ENCODE data around the gene CFAP251. TPM values are rescaled to one million over a fixed set of nuclear protein-coding genes. Genes with fewer than 3 reads are reported as not detected.
"Not testable (repeated sequence)": the region's sequence is repeated elsewhere in the genome, so short reads cannot be mapped to it uniquely, and the experiment has no call there.

CFAP251 gene
- polyA plus RNA-seq, 4 donors: 3.0 to 15.8 (median 10.5) TPM

GRCh38 chr12:121974026-121974985 lies 55.9 kb downstream of the CFAP251 start:
- DNase-seq (ENCODE audit: low read depth in 4 of 4, low spot score in 3 of 4): no peak

DNA sequence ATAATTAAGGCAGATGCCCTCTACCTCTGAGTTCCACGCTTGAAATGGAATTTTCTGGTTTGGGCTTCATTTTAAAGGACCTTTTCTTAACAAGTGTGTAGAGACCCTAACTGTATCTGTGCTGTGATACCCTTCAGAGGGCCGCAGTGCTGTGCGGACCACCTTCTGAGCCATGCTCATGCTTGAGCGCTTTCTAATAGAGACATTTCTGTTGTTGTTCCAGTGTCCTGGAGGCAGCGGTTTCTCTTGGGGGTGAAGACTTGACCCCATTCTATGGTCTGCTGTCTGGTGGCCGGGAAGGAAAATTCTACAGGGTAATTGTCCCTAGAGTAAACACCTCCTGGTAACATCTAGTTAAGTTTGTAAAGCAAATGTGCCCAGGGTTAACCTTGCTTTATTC lies 56.6 kb downstream of the CFAP251 start:
- no peak for DNase-seq (ENCODE audit: low read depth in 4 of 4, low spot score in 3 of 4)

DNA sequence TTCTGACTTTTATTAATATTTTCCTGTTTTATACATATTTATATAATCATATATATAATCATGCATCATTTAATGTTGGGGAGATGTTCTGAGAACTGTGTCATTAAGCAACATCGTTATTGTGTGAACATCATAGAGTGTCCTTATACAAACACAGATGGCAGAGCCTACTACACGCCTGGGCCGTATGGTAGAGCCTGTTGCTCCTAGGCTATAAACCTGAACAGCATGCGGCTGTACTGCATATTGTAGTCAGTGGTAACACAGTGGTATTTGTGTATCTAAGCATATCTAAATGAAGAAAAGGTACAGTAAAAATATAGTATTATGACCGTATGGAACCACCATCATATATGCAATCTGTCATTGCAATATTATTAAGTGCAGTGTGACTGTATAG lies 58.6 kb downstream of the CFAP251 start:
- no peak for DNase-seq (ENCODE audit: low read depth in 4 of 4, low spot score in 3 of 4)

GRCh38 chr12:121980191-121980891 lies 61.9 kb downstream of the CFAP251 start:
- DNase-seq (ENCODE audit: low read depth in 4 of 4, low spot score in 3 of 4): no peak

DNA sequence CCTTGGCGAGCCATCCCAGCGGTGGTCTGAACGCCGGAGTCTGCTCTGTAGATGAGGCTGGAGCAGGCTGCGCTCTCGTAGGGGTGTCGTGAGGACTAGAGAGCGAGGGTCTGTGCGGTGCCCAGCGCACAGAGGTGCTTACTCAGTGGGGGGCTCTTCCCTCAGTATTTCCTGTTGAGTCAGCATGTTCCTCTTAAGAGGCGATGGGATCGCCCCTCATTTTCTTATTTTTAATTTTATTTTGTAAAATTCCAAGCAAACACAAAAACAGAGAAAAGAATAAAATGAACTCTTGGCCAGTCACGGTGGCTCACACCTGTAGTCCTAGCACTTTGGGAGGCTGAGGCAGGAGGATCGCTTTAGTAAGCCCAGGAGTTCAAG lies 62.5 kb downstream of the CFAP251 start:
- DNase-seq (ENCODE audit: low read depth in 4 of 4, low spot score in 3 of 4): no peak

DNA sequence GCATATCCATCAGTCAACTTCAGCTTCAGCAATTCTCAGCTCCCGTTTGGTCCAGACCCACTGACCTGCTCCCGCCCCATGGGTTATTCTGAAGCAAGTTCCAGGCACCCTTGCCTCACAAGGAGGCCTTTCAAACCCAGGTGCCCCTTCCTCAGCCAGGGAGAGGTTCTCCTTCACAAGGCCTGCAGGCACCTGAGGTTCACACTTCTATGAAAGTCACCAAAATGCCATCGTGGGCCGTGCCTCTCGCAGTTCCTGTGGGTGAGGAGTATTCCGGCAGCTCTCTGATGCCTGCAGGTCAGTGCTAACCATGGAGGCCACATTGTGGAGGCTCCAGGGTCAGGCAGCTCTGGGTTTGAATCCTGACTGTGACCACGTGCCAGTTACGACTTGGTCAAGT lies 63.1 kb downstream of the CFAP251 start:
- DNase-seq (ENCODE audit: low read depth in 4 of 4, low spot score in 3 of 4): no peak

DNA sequence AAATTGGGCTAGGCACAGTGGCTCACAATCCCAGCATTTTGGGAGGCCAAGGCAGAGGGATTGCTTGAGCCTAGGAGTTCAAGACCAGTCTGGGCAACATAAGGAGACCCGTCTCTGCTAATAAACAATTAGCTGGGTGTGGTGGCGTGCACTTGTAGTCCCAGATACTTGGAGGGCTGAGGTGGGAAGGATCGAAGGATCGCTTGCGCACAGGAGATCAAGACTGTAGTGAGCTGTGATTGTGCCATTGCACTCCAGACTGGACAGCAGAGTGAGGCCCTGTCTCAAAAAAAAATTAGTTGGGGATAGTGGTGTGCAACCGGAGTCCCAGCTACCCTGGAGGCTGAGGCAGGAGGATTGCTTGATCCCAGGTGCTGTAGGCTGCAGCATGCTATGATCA lies 64.6 kb downstream of the CFAP251 start:
- DNase-seq (ENCODE audit: low read depth in 4 of 4, low spot score in 3 of 4): no peak

- peak in 1 of 4 donors; percentile 63 for DNase-seq (ENCODE audit: low read depth in 4 of 4, low spot score in 3 of 4)
Measured at GRCh38 chr12:121983536-121984210, 65.3 kb downstream of the CFAP251 start.

DNA sequence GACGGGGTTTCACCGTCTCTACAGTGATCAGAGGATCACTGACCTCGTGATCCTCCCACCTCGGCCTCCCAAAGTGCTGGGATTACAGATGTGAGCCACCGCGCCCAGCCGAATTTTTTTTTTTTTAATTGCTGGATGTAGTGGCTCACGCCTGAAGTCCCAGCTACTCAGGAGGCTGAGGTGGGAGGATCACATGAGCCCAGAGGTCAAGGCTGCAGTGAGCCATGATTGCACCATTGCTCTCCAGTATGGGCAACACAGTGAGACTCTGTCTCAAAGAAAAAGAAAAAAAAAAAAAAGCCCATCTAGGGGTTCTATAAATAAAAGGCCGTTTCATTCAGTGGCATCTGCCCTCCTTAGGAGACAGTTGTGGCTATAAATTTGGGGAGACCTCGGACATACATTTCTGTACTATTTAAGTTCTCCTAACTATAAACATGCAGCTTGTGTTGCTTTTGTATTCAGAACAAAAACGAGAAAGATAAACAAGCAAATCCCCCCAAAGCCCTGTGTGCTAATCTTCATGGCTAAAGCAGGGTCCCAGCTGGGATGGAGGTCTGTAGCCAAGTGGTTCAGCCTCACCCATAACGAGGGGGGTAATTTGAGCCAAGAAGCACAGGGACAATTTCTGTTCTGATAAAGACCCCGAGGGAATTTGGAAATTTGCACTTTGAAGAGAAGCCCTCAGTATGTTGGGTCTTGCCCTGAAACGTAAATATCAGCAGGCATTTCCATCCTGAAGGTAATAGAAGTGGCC lies 68.3 kb downstream of the CFAP251 start:
- DNase-seq (ENCODE audit: low read depth in 4 of 4, low spot score in 3 of 4): no peak

- not testable (repeated sequence) for DNase-seq (ENCODE audit: low read depth in 4 of 4, low spot score in 3 of 4)
Measured at GRCh38 chr12:121988519-121988918, 70.1 kb downstream of the CFAP251 start.

DNA sequence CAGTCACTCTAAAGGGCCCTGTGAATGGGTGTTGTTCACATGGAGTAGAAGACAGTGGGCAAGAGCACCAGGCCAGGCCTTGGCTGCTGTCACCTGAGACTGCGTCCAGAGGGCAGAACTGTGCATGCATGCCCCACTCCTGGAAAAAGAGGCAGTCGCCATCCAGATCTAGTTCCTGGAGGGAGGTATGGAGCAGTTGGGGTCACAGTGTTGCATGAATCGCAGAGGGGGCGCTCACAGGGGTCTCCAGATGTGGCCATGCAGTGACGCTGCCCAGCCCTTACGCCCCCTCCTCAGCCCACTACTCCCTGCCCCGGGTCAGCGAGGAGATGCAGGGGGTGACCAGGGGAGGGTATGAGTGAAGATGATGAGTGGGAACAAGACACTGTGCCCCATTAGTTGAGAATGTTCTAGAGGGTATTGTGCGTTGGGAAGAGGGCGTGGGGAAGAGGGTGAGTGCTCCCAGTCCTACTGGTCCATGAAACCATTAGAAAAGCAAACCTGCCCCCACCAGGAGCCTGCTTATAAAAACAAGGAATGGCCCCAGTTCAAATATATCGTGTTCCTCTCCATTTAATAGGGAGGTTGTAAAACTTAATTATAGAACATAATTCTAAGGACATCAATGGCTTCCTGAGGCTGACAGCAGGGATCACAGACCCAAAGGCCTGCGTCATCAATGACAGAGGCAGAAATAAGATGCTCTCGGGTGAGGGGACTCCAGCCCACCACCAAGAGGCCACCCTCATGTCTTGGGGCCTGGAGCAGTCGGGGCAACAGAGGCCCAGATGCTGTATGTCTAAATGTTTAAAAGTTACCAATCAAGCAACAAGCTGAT lies 71.1 kb downstream of the CFAP251 start:
- peak in 3 of 4 donors; percentile 48 to 75 (median 53) for DNase-seq (ENCODE audit: low read depth in 4 of 4, low spot score in 3 of 4)

- DNase-seq (ENCODE audit: low read depth in 4 of 4, low spot score in 3 of 4): no peak
Measured at GRCh38 chr12:121990114-121990647, 71.8 kb downstream of the CFAP251 start.

GRCh38 chr12:121990692-121991603 lies 72.6 kb downstream of the CFAP251 start:
- DNase-seq (ENCODE audit: low read depth in 4 of 4, low spot score in 3 of 4): no peak

DNA sequence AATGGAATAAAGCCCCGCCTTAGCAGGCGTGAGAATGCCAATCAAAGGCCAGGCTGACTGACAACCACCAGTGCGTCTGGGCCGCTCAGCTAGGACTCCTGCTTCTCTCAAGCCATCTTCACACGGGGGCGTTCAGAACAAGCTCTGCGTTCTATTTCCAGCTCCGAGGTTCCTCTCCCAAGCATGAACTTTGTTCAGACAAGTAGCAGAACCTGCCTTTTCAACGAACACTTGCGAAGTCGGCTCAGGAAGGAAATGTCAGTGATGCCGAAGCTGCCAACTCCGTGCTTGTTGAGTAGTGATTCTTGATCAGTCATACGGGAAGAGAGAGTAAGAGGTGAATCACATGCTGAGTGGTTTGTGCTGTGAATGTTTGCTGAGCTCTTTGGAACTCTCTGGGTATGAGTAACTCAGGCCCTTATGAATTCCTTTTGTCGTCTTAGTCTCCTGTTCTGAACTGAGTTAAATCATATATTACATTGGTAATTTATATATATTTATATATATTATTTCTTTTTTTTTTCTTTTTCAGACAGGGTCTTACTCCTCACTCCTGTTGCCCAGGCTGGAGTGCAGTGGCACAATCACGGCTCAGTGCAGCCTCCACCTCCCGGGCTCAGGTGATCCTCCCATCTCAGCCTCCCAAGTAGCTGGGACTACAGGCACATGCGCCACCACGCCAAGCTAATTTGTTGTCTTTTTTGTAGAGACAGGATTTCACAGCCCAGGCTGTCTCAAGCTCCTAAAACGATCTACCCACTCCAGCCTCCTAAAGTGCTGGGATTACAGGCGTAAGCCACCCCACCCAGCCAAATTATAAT lies 73.9 kb downstream of the CFAP251 start:
- DNase-seq (ENCODE audit: low read depth in 4 of 4, low spot score in 3 of 4): no peak

DNA sequence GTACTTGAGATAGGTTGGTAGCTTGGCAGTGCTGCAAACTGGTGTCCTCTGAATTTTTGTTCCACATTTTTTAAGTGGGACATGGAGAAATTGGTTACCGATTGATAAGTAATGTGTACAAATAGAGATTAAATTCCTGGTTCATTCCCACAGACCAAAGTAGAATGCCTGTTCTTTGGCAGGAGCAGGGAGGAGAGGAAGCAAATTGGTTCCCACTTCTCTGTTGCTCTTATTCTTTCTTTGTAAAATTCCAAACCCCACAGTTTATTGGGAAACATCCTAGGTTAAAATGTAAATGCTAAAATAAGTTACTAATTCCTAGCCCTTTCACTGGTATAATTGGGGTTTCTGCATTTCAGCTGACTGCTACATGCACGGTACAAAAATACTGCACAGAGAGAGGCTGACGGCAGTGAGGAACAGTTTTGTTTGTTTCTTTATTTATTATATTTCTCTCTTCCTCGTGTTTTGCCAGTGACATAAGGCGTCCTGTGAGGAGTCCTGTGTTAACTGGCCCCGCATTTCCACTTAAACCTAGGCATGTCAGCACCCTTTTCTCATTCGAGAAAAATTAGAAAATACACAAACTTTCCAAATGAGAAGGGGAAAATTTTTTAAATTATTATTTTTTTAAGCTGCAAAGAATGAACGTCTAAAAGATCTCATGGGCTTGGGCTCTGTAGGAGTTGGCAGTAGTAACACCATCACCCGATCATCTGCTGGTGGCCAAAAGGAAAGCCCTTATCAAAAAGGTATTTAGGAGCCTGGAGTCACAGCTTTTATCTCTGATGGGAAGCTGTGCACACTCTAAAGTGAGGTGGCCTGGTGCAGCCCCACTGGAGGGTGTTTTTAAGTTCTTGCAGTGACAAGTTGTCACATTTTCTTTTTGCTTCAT lies 77.9 kb downstream of the CFAP251 start:
- DNase-seq (ENCODE audit: low read depth in 4 of 4, low spot score in 3 of 4): no peak

- no peak for DNase-seq (ENCODE audit: low read depth in 4 of 4, low spot score in 3 of 4)
Measured at GRCh38 chr12:121996945-121997612, 78.7 kb downstream of the CFAP251 start.
